Choroid plexus epithelial cell (primary cell): ENCODE data around the gene NGF.
A peak's percentile ranks its signal among the peaks of the same experiment; 100 is the strongest.

Experiments used
- DNase-seq: peaks from one replicate; pipeline ENCODE4 v3.0.0-alpha.2; 2010; ENCODE audit warnings: low read depth
- H3K4me3 ChIP-seq: 2 replicates; pipeline ENCODE4 v1.5.1; 2011; ENCODE audit warnings: low read depth, mild to moderate bottlenecking, control low read depth, low read length, moderate library complexity
- CTCF ChIP-seq: conservative IDR thresholded peaks from 2 replicates; pipeline ENCODE4 v1.5.1; 2011; ENCODE audit warnings: low read depth, mild to moderate bottlenecking, control low read depth, inconsistent platforms, low read length, moderate library complexity

NGF gene

GRCh38 chr1:115301438-115302020 lies 36.5 kb downstream of the NGF start:
- DNase-seq, result no peak
- TF ChIP-seq CTCF, result no peak

GRCh38 chr1:115300087-115300876 lies 37.8 kb downstream of the NGF start:
- H3K4me3 ChIP-seq, result no peak overlapping the region
- DNase-seq, result peak; percentile 60
- no peak for TF ChIP-seq CTCF

More at GRCh38 chr1:115301438-115302020, 36.5 kb downstream of the NGF start:
- no peak overlapping the region for H3K4me3 ChIP-seq

DNA sequence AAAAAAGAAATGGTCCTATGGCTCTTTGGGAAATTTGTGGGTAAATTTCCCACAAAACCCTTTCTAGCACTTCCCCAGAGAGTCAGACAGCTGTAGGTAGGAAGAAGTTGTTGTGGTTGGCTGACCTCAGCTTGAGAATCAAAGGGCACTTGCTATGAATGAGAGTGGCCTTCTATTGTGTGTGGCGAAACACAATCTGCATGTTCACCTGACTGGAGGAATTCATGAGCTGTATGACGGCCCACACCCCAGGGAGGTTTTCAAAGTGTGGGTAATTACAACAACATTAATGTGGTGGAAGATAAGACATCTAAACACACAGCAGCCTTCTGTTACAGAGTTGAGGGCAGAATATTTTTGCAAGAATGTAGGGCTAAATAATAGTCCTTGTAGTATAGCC lies 38.8 kb downstream of the NGF start:
- DNase-seq, result peak; percentile 43
- no peak overlapping the region for H3K4me3 ChIP-seq
- no peak for TF ChIP-seq CTCF

DNA sequence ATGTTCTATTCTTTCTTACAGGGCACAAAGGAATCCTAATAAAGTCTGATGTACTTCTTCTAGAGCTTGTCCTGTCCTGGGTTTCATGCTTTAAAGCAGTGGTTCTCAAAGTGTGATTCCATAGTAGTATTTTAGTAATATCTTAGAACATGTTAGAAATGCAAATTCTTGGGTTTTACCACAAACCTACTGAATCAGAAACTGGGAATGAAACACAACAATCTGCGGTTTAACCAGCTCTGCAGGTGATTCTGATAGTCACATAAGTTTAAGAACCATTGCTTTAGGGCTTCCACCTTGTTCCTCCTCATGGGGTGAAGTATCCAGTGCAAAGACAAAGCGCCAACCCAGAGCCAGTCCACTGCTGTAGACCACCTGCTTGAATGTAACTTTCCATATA lies 41.1 kb downstream of the NGF start:
- DNase-seq, result peak; percentile 33
- TF ChIP-seq CTCF, result no peak
- H3K4me3 ChIP-seq, result no peak overlapping the region

- no peak for DNase-seq
- H3K4me3 ChIP-seq, result no peak overlapping the region
- no peak for TF ChIP-seq CTCF
Measured at GRCh38 chr1:115295904-115296696, 41.9 kb downstream of the NGF start.

- DNase-seq, result no peak
- no peak for TF ChIP-seq CTCF
- no peak overlapping the region for H3K4me3 ChIP-seq
Measured at GRCh38 chr1:115293899-115294298, 44.1 kb downstream of the NGF start.
